ENCODE results near the gene SH3PXD2B.

DNA sequence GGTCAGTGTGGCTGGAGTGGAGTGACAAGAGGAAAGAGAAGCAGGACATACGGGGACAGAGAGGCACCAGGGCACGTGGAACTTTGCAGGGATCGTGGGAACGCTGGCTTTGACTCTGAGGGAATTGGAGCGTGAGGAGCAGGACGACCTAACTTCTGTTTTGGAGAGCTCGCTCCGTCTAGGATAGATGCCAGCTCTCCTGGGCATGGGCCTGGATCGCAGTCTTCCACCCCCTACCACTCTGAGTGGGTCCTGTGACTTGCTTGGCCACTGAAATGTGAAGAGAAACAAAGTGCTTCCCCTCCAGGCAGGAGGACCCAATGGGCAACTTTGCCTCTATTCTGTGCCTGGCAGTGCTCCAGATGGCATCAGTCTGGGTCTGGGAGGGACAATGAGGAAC is 8.7 kb upstream of the SH3PXD2B start:
- TF ChIP-seq, protein P1, sequence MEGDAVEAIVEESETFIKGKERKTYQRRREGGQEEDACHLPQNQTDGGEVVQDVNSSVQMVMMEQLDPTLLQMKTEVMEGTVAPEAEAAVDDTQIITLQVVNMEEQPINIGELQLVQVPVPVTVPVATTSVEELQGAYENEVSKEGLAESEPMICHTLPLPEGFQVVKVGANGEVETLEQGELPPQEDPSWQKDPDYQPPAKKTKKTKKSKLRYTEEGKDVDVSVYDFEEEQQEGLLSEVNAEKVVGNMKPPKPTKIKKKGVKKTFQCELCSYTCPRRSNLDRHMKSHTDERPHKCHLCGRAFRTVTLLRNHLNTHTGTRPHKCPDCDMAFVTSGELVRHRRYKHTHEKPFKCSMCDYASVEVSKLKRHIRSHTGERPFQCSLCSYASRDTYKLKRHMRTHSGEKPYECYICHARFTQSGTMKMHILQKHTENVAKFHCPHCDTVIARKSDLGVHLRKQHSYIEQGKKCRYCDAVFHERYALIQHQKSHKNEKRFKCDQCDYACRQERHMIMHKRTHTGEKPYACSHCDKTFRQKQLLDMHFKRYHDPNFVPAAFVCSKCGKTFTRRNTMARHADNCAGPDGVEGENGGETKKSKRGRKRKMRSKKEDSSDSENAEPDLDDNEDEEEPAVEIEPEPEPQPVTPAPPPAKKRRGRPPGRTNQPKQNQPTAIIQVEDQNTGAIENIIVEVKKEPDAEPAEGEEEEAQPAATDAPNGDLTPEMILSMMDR (IDR thresholded peaks at IDR 0.05; ENCODE audit: insufficient read depth, low read length), result no peak
- TF ChIP-seq, protein P2, sequence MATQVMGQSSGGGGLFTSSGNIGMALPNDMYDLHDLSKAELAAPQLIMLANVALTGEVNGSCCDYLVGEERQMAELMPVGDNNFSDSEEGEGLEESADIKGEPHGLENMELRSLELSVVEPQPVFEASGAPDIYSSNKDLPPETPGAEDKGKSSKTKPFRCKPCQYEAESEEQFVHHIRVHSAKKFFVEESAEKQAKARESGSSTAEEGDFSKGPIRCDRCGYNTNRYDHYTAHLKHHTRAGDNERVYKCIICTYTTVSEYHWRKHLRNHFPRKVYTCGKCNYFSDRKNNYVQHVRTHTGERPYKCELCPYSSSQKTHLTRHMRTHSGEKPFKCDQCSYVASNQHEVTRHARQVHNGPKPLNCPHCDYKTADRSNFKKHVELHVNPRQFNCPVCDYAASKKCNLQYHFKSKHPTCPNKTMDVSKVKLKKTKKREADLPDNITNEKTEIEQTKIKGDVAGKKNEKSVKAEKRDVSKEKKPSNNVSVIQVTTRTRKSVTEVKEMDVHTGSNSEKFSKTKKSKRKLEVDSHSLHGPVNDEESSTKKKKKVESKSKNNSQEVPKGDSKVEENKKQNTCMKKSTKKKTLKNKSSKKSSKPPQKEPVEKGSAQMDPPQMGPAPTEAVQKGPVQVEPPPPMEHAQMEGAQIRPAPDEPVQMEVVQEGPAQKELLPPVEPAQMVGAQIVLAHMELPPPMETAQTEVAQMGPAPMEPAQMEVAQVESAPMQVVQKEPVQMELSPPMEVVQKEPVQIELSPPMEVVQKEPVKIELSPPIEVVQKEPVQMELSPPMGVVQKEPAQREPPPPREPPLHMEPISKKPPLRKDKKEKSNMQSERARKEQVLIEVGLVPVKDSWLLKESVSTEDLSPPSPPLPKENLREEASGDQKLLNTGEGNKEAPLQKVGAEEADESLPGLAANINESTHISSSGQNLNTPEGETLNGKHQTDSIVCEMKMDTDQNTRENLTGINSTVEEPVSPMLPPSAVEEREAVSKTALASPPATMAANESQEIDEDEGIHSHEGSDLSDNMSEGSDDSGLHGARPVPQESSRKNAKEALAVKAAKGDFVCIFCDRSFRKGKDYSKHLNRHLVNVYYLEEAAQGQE (IDR thresholded peaks at IDR 0.05; ENCODE audit: insufficient replicate concordance, low read depth), result no peak
- TF ChIP-seq GABPA (IDR thresholded peaks at IDR 0.05; ENCODE audit: low read depth) (no peak), POLR2AphosphoS5 (IDR thresholded peaks at IDR 0.05; ENCODE audit: low read depth) (no peak)
